Fibroblast of villous mesenchyme (primary cell): ENCODE data around the gene ETNK2. TPM values are rescaled to one million over a fixed set of nuclear protein-coding genes. Genes with fewer than 3 reads are reported as not detected.

Source experiments
- DNase-seq: peaks from one replicate; pipeline ENCODE4 v3.0.0-alpha.2; 2010; ENCODE audit warnings: low read depth
- H3K4me3 ChIP-seq: 2 replicates; pipeline ENCODE4 v1.5.1; 2011; ENCODE audit warnings: low read depth, mild to moderate bottlenecking, low read length
- total RNA-seq: library from RNA; depleted of rRNA; stranded (reverse); fragments of >200 nt; gene quantifications from 2 replicates; pipeline ENCODE4 v1.2.3, GENCODE V29; 2012
- TF ChIP-seq, protein P1 (sequence below): IDR thresholded peaks from 2 replicates; pipeline ENCODE4 v1.5.1; 2012; ENCODE audit warnings: low read depth, mild to moderate bottlenecking, low read length; ENCODE audit not compliant: insufficient read depth

ETNK2 gene
- total RNA-seq, 1 donor: 15.5 TPM

DNA sequence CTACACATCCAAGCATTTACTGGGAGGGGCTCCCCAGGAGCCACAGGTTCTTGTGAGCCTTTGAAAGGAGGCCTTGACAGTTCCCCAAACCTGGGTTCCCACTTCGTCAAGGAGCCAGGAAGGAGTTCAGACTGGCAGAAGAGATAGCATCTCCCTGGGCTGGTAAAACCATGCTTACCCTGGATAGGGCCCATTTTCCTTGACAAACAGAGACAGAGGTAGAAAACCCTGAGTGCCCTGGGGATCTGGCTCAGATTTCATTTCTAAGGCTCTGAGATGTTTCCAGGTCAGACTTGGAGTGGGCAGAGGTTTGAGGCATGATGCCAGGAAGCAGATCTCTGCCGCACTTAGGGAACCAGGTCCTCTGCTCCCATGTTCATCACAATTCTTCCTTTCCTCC is 2.7 kb downstream of the ETNK2 start:
- TF ChIP-seq, protein P1, sequence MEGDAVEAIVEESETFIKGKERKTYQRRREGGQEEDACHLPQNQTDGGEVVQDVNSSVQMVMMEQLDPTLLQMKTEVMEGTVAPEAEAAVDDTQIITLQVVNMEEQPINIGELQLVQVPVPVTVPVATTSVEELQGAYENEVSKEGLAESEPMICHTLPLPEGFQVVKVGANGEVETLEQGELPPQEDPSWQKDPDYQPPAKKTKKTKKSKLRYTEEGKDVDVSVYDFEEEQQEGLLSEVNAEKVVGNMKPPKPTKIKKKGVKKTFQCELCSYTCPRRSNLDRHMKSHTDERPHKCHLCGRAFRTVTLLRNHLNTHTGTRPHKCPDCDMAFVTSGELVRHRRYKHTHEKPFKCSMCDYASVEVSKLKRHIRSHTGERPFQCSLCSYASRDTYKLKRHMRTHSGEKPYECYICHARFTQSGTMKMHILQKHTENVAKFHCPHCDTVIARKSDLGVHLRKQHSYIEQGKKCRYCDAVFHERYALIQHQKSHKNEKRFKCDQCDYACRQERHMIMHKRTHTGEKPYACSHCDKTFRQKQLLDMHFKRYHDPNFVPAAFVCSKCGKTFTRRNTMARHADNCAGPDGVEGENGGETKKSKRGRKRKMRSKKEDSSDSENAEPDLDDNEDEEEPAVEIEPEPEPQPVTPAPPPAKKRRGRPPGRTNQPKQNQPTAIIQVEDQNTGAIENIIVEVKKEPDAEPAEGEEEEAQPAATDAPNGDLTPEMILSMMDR: no peak
- H3K4me3 ChIP-seq: no peak overlapping the region
- no peak for DNase-seq

GRCh38 chr1:204147406-204148383 is 4.1 kb downstream of the ETNK2 start:
- no peak for DNase-seq
- H3K4me3 ChIP-seq: no peak overlapping the region
- TF ChIP-seq, protein P1: no peak

GRCh38 chr1:204146965-204147364 is 4.9 kb downstream of the ETNK2 start:
- TF ChIP-seq, protein P1: no peak
- no peak overlapping the region for H3K4me3 ChIP-seq
- no peak for DNase-seq

DNA sequence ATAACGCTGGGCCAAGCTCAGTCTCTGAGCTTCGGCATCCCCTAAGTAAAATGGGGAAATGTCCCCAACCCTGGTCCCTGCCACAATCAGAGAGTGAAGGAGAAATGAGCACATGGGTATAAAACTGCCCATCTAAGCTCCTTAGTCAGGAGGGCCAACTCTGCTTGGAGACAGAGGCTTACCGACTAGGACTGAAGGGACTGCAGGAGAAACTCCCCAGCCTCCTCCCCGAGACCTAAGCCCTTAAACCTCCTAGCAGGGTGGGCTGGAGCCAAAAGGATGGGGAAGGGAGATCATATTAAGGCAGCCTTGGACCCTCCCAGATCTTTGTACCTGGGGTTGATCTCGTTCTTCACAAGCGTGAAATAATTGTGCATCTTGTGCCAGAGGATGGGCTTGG is 5.5 kb downstream of the ETNK2 start:
- no peak overlapping the region for H3K4me3 ChIP-seq
- TF ChIP-seq, protein P1: no peak
- DNase-seq: no peak

DNA sequence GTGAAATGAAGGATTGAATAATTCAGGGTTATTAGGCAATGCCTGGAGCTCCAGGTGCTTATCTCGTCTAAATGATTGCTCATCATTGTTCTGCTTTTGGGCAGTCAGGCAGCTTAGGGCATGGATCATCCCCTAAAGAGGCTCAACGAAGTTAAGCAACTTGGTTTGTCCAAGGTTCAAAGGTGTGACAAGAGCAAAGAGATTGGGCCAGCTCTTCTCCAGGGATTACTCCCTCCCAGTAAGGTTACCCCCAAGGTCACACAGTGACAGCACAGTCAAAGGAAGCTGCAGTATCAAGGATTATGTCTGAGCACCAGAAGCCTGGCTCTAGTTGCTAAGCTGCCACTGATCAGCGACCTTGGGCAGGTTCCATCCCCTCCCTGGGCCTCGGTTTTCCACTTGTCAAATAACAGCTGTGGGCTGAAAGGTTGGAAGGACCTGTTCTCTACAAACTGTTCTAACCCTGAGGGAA is 6.8 kb downstream of the ETNK2 start:
- DNase-seq: no peak
- H3K4me3 ChIP-seq: no peak overlapping the region
- TF ChIP-seq, protein P1: no peak

GRCh38 chr1:204143276-204144041 is 8.4 kb downstream of the ETNK2 start:
- H3K4me3 ChIP-seq: no peak overlapping the region
- no peak for DNase-seq
- TF ChIP-seq, protein P1: no peak
